SK-N-SH treated with all-trans-retinoic acid at 6 μM for 48 hours (cell line): ENCODE measurements around the gene RECK.

Experiments used
- RARB ChIP-seq: fragments of 250-450 bp; sonication (Bioruptor Pico); IDR thresholded peaks from 2 replicates; pipeline ENCODE4 v1.8.0; 2021; ENCODE audit warnings: mild to moderate bottlenecking, moderate library complexity
- ZFP3 ChIP-seq: fragments of 250-450 bp; sonication (Bioruptor Pico); IDR thresholded peaks from 2 replicates; pipeline ENCODE4 v1.5.0; 2020; ENCODE audit warnings: mild to moderate bottlenecking, moderate library complexity
- ZFP30 ChIP-seq: fragments of 450-650 bp; formaldehyde crosslinking; IDR thresholded peaks from 2 replicates; pipeline ENCODE4 v1.5.0; 2022; ENCODE audit warnings: mild to moderate bottlenecking, moderate library complexity

GRCh38 chr9:36173861-36174260 lies 137.1 kb downstream of the RECK start:
- TF ChIP-seq ZFP3 (no peak), RARB (CRISPR knock-in tag) (no peak), ZFP30 (CRISPR knock-in tag) (no peak)
